GM10266 (cell line): ENCODE data around the gene UBE2S.

ENCODE experiments used
- DNase-seq: peaks from one replicate; pipeline ENCODE4 v3.0.0; 2012; ENCODE audit errors: extremely low spot score
- TF ChIP-seq, protein P1 (sequence below): IDR thresholded peaks from 2 replicates; pipeline ENCODE4 v1.5.1; 2012; ENCODE audit warnings: mild to moderate bottlenecking, low read depth; ENCODE audit not compliant: control insufficient read depth, insufficient read depth; ENCODE audit errors: missing control alignments

Gene UBE2S

DNA sequence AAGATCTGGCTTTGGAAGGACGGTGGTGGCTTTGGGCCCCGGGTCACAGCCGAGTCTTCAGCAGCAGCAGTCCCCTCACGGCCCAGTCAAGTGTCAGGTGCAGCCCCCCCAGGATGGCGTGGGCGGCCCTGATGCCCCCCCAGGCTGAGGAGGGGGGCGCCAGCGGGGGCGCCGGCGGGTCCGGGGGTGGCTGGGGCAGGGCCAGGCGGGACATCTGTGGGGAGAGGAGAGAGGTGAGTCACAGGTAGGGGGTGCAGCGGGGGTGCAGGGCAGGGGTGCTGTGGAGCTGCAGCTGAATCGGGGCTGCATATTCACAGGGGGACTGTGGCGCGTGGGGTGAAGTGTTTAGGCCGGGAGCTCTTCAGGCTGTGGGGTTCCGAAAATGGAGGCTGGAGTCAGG lies 41.6 kb downstream of the UBE2S start:
- DNase-seq, result no peak
- TF ChIP-seq, protein P1, sequence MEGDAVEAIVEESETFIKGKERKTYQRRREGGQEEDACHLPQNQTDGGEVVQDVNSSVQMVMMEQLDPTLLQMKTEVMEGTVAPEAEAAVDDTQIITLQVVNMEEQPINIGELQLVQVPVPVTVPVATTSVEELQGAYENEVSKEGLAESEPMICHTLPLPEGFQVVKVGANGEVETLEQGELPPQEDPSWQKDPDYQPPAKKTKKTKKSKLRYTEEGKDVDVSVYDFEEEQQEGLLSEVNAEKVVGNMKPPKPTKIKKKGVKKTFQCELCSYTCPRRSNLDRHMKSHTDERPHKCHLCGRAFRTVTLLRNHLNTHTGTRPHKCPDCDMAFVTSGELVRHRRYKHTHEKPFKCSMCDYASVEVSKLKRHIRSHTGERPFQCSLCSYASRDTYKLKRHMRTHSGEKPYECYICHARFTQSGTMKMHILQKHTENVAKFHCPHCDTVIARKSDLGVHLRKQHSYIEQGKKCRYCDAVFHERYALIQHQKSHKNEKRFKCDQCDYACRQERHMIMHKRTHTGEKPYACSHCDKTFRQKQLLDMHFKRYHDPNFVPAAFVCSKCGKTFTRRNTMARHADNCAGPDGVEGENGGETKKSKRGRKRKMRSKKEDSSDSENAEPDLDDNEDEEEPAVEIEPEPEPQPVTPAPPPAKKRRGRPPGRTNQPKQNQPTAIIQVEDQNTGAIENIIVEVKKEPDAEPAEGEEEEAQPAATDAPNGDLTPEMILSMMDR, result no peak

DNA sequence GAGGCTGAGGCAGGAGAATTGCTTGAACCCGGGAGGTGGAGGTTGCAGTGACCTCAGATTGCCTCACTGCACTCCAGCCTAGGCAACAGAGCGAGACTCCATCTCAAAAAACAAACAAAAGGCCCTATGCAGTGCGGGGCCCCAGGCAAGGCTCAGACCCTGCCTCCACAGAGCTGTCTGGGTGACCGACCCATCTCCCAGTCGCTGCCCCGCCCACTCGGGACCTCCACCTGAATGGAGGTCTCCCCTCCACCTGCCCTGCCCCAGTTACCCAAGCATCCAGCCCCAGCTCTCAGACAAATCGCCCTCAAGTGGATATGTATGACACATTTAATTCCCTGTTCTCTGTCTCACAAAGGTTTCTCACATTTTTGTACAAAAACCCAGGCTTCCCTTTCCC lies 42.3 kb downstream of the UBE2S start:
- no peak for DNase-seq

DNA sequence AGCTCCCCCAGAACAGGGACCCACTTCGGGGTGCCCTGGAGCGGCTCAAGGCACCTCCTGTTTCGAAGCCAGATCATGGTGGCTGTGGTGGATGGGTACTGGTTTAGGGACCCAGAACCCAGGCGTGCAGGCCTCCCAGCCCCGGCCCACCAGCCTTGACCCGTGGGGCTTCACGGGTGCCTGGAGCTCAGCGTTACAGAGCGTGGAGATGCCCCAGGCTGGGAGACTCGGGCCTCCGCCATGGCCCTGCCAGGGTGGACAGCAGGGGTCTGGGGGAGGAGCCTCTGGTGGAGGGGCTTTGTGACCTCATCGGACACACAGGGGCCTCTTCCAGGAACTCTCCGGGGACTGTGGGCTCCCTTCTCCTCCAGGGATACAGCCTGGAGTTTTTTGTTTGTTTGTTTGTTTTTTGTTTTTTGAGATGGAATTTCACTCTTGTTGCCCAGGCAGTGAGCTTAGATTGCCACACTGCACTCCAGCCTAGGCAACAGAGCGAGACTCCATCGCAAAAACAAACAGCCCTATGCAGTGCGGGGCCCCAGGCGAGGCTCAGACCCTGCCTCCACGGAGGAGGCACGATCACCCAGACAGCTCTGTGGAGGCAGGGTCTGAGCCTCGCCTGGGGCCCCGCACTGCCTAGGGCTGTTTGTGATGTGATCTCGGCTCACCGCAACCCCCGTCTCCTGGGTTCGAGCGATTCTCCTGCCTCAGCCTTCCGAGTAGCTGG lies 44.4 kb downstream of the UBE2S start, which contains the start of gene GARIN5B:
TSS of gene GARIN5B (minus strand) at position 271 of the 727 bp plus-strand sequence. CDS start at position 77, 194 bp downstream.
- no peak for DNase-seq
- TF ChIP-seq, protein P1, result no peak

More for the DNA sequence above, 42.3 kb downstream of the UBE2S start:
- TF ChIP-seq, protein P1, result no peak

- DNase-seq, result no peak
- TF ChIP-seq, protein P1, result no peak
These were observed 45.2 kb downstream of the UBE2S start for GRCh38 chr19:55362174-55362989.

DNA sequence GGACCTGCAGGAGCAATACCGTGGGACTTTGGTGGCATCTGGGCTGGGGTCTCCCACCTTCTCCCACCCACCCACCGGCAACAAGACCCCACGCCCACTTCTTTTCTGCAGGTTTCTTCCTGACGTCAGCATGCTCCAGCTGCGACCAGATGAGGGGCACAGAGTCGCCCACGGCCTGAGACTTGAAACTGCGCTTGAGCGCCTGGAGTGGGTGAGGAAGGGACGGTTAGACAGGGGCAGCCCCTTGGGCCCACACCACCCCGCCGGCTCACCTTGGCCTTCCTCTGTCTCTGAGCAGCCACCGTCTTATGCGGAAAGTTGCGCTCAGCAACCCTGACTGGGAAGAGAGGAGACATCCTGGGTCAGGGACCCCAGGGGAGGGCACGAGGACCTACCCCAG lies 46.7 kb downstream of the UBE2S start:
- DNase-seq, result no peak
- TF ChIP-seq, protein P1, result no peak

DNA sequence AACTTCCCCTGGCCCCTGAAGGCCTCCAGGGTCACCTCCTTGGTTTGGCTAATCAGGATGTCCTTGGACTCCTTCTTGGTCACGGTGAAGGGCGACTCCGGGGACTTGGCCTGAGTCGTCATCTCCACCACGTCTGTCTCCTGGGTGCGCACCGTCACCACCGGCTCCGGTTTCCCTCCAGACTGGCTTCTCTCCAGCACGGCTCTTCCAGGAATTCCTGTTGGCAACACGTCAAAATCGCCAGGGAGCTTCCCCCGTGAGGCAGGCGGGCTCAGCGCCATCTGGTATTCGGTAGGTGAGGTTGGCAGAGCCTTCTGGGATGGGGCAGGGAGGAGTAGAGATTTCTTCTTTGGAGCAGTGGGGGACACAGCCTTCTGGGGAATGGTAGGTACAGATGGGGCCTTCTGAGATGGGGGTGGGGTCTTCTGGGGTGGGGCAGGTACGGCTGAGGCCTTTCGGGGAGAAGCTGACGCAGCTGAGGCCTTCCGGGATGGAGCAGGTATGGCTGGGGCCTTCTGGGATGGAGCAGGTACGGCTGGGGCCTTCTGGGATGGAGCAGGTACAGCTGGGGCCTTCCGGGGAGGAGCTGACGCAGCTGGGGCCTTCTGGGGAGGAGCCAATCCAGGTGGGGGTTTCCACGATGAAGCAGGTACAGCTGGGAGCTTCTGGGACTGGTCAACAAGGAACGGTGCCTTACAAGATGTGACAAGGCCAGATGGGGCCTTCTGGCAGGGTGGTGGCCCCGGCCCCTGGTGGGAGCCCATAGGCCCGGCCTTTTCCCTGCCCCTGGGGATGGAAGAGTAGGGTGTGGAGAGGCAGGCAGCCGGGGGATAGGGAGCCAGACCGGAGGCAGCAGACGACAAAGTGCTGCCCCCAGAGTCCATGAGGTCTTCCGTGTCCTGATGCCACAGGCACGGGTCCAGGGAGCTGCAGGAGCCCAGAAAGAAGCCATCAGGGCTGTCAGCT lies 48.4 kb downstream of the UBE2S start:
- TF ChIP-seq, protein P1, result no peak
- DNase-seq, result no peak
